Right renal pelvis (tissue), 4 donors: Measurements from ENCODE around the gene CHCHD4. TPM values are rescaled to one million over a fixed set of nuclear protein-coding genes. Genes with fewer than 3 reads are reported as not detected.
"Not testable (repeated sequence)": the region's sequence is repeated elsewhere in the genome, so short reads cannot be mapped to it uniquely, and the experiment has no call there.

Source experiments
- DNase-seq, 4 donors: peaks; one replicate each; pipeline ENCODE4 v3.0.0-alpha.2; 2013; ENCODE audit warnings: low read depth in 4 of 4, low spot score in 3 of 4, missing footprints in 1 of 4
- polyA plus RNA-seq, 4 donors: library from polyadenylated mRNA; unstranded; fragments of 120-200 nt; gene quantifications; one replicate each; pipeline ENCODE4 v1.2.1, GENCODE V29; 2013; ENCODE audit not compliant: insufficient read length in 4 of 4

Gene CHCHD4
- polyA plus RNA-seq, 4 donors: 19.0 to 19.9 (median 19.5) TPM

- DNase-seq: no peak
These were observed 47.4 kb downstream of the CHCHD4 start for GRCh38 chr3:14077310-14077709.

GRCh38 chr3:14075233-14075632 lies 49.4 kb downstream of the CHCHD4 start:
- not testable (repeated sequence) for DNase-seq

DNA sequence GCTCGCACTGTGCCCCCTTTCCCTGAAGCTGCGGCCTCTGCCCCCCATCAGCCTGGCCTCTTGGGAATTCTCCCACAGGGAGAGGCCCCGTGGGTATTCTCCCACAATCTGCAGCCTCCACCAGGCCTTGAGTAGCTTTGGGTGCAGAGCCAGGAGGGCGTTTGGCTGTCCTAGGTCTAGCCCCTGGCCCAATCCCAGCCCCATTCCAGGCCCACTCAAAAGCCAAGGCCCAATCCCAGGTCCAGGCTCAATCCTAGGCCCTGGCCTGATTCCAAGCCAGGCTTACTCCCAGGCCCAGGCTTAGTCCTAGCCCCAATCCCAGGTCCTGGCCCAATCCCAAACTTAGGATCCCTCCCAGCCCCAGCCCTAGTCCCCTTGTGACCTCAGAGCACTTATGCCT lies 59.8 kb downstream of the CHCHD4 start:
- DNase-seq: no peak

GRCh38 chr3:14063152-14063551 lies 61.5 kb downstream of the CHCHD4 start:
- DNase-seq: no peak

Other genes starting within 250 kb of the CHCHD4 start
- gene WNT7A, start 244.8 kb downstream of the CHCHD4 start, polyA plus RNA-seq: under 1 TPM in 1 of 4 donors, not detected in 3; 0.05 TPM
- gene TMEM43, start 182 bp upstream of the CHCHD4 start, polyA plus RNA-seq: 10 to 100 TPM; 56.6 to 65.5 (median 60.2) TPM
- 10 to 100 TPM; 43.4 to 53.8 (median 50.0) TPM for gene XPC, start 53.7 kb upstream of the CHCHD4 start, polyA plus RNA-seq
- gene LSM3, start 53.9 kb upstream of the CHCHD4 start, polyA plus RNA-seq: 10 to 100 TPM; 17.2 to 19.5 (median 18.3) TPM